CD14-positive monocyte (primary cell): ENCODE results near the gene BCR. TPM values are rescaled to one million over a fixed set of nuclear protein-coding genes. Genes with fewer than 3 reads are reported as not detected.

Experiments
- DNase-seq, 3 donors: peaks; one replicate each; pipeline ENCODE4 v3.0.0-alpha.2; 2011 to 2022
- H2AFZ ChIP-seq: 2 replicates; pipeline ENCODE4 v1.6.0; 2012; ENCODE audit warnings: mild to moderate bottlenecking, low read depth, low read length, inconsistent platforms; ENCODE audit not compliant: insufficient read depth, poor library complexity, severe bottlenecking
- H3K27ac ChIP-seq, 2 donors: 1 replicate in 1 of 2; 2 replicates in 1 of 2; pipeline ENCODE4 v1.5.1; 2012 to 2013; ENCODE audit warnings: low read length in 2 of 2, control low read depth in 1 of 2, inconsistent platforms in 1 of 2, low read depth in 1 of 2, mild to moderate bottlenecking in 1 of 2
- H3K27me3 ChIP-seq, 2 donors: one replicate each; pipeline versions ENCODE4 v1.6.0 to v1.6.1; 2011 to 2013; ENCODE audit warnings: low read length in 2 of 2; ENCODE audit not compliant: control insufficient read depth in 2 of 2, insufficient read depth in 2 of 2
- H3K36me3 ChIP-seq, 2 donors: replicated peaks in 1 of 2; 1 replicate in 1 of 2; 2 replicates in 1 of 2; pipeline versions ENCODE4 v1.5.1 to v1.6.1; 2012 to 2013; ENCODE audit warnings: low read length in 2 of 2, control low read depth in 1 of 2, inconsistent platforms in 1 of 2, mild to moderate bottlenecking in 1 of 2; ENCODE audit not compliant: insufficient read depth in 2 of 2, control insufficient read depth in 1 of 2
- H3K4me1 ChIP-seq, 2 donors: 1 replicate in 1 of 2; 2 replicates in 1 of 2; pipeline versions ENCODE4 v1.5.1 to v1.6.1; 2012 to 2013; ENCODE audit warnings: low read length in 2 of 2, control low read depth in 1 of 2, inconsistent platforms in 1 of 2, mild to moderate bottlenecking in 1 of 2, moderate library complexity in 1 of 2; ENCODE audit not compliant: insufficient read depth in 2 of 2, control insufficient read depth in 1 of 2
- H3K4me2 ChIP-seq: replicated peaks from 2 replicates; pipeline ENCODE3; 2012; ENCODE audit warnings: low read length, moderate library complexity, mild to moderate bottlenecking; ENCODE audit not compliant: poor library complexity, severe bottlenecking; ENCODE audit errors: extremely low read depth
- H3K4me3 ChIP-seq, 3 experiments: fragments of 200-600 bp in 1 of 3; sonication (generic) in 1 of 3; replicated peaks in 1 of 3; 1 replicate in 2 of 3; 2 replicates in 1 of 3; pipeline ENCODE4 v1.5.1; 2011 to 2013; ENCODE audit warnings: low read length in 3 of 3, mild to moderate bottlenecking in 3 of 3, control low read depth in 2 of 3, low read depth in 2 of 3, inconsistent platforms in 1 of 3, moderate library complexity in 1 of 3
- H3K79me2 ChIP-seq: 2 replicates; pipeline ENCODE4 v1.6.0; 2012; ENCODE audit warnings: mild to moderate bottlenecking, control low read depth, inconsistent platforms, low read length, moderate library complexity; ENCODE audit not compliant: insufficient read depth
- H3K9ac ChIP-seq: 2 replicates; pipeline ENCODE4 v1.6.0; 2017; ENCODE audit warnings: low read length, mild to moderate bottlenecking; ENCODE audit not compliant: insufficient read depth, poor library complexity, severe bottlenecking
- H3K9me3 ChIP-seq, 2 donors: replicated peaks in 1 of 2; 1 replicate in 1 of 2; 2 replicates in 1 of 2; pipeline versions ENCODE4 v1.5.1 to v1.6.1; 2012 to 2013; ENCODE audit warnings: low read length in 2 of 2, control low read depth in 1 of 2; ENCODE audit not compliant: control insufficient read depth in 1 of 2, insufficient read depth in 1 of 2
- H4K20me1 ChIP-seq: 2 replicates; pipeline ENCODE4 v1.6.0; 2012; ENCODE audit warnings: mild to moderate bottlenecking, low read length, control low read depth, moderate library complexity; ENCODE audit not compliant: insufficient read depth
- H3K27ac Mint-ChIP-seq, 7 donors: one replicate each; pipeline ENCODE4 v1.8.0; 2020; ENCODE audit warnings: mild to moderate bottlenecking in 7 of 7, mixed read lengths in 7 of 7, moderate library complexity in 6 of 7, inconsistent platforms in 2 of 7
- H3K27me3 Mint-ChIP-seq, 3 donors: one replicate each; pipeline ENCODE4 v1.8.0; 2021 to 2022; ENCODE audit warnings: low read depth in 3 of 3, mild to moderate bottlenecking in 3 of 3, mixed read lengths in 3 of 3, moderate library complexity in 3 of 3, inconsistent platforms in 1 of 3
- H3K36me3 Mint-ChIP-seq, 2 donors: one replicate each; pipeline ENCODE4 v1.8.0; 2020; ENCODE audit warnings: mixed read lengths in 2 of 2, inconsistent platforms in 1 of 2, mild to moderate bottlenecking in 1 of 2
- H3K4me1 Mint-ChIP-seq: one replicate; pipeline ENCODE4 v1.8.0; 2020; ENCODE audit warnings: mild to moderate bottlenecking, mixed read lengths
- H3K4me3 Mint-ChIP-seq, 2 donors: one replicate each; pipeline ENCODE4 v1.8.0; 2020; ENCODE audit warnings: mild to moderate bottlenecking in 2 of 2, mixed read lengths in 2 of 2, moderate library complexity in 1 of 2
- H3K9me3 Mint-ChIP-seq, 7 donors: one replicate each; pipeline ENCODE4 v1.8.0; 2020 to 2022; ENCODE audit warnings: mixed read lengths in 7 of 7, mild to moderate bottlenecking in 6 of 7, moderate library complexity in 6 of 7, inconsistent platforms in 2 of 7
- WGBS: methylation state at CpG from one replicate; pipeline ENCODE4 v1.1.5; 2013; ENCODE audit warnings: missing lambda C conversion rate; ENCODE audit not compliant: insufficient coverage; 5-methylcytosine and 5-hydroxymethylcytosine counted together
- intact Hi-C, 2 donors: fragments of 100-400 bp; cut with micrococcal nuclease; formaldehyde crosslinking; loops; one replicate each; pipeline versions ENCODE4 v1.15.0 to v1.15.1; 2023
- polyA plus RNA-seq, 3 donors: library from polyadenylated mRNA; depleted of rRNA in 1 of 3; unstranded in 2 of 3; stranded (reverse) in 1 of 3; fragments of 300-500 nt in 2 of 3; fragments of >200 nt in 1 of 3; fragmentation: Illumina TruSeq in 2 of 3; gene quantifications; 1 replicate in 2 of 3; 2 replicates in 1 of 3; pipeline ENCODE4 v1.2.3, GENCODE V29; 2012 to 2021
- TF ChIP-seq, protein P1 (sequence below): fragments of 200-600 bp; IDR thresholded peaks from one replicate; pipeline ENCODE4 v1.8.0; 2022; ENCODE audit warnings: antibody characterized with exemption, mild to moderate bottlenecking

Gene BCR
- polyA plus RNA-seq, 3 donors: 0.97 to 20.9 (median 0.97) TPM

DNA sequence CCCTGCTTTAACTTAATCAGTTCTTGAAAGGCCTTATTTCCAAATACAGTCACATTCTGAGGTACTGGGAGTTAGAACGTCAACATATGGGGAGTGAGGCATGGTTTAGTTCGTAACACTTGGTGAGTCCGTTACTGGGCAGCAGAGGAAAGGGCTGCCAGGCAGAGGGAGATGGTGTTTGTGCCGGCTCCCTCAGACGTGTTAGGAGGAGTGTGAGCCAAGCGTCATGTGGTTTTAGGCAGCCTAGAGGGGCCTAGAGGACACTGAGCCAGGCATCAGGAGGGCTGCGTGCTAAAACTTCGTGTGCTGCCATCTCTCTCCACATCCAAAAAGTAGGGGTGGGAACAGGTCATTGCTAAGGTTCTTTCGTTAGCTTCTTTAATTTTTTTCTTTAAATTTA, 10.2 kb downstream of the BCR start:
- H3K4me1 Mint-ChIP-seq: peaks cover 21% of the 10 kb centered on the region
- H3K36me3 ChIP-seq: peaks cover 12 to 41% of the 10 kb centered on the region in 2 donors

GRCh38 chr22:23192133-23192532, 11.8 kb downstream of the BCR start:
- Histone ChIP-seq H4K20me1 (peaks cover 56% of the 10 kb centered on the region), H3K79me2 (peaks cover 98% of the 10 kb centered on the region), H3K9ac (no peak overlapping the region), H3K9me3 (no peaks in the 10 kb centered on the region), H3K4me1 (no peaks in the 10 kb centered on the region), H2AFZ (no peak overlapping the region), H3K27ac (no peak overlapping the region), H3K4me2 (no peak overlapping the region), H3K27me3 (no peaks in the 10 kb centered on the region), H3K4me3 (no peak overlapping the region), H3K36me3 (peaks cover 12 to 52% of the 10 kb centered on the region in 2 donors)
- Mint-ChIP-seq H3K4me1 (peaks cover 14% of the 10 kb centered on the region), H3K36me3 (peaks cover 42 to 69% of the 10 kb centered on the region in 2 donors), H3K27me3 (peaks cover 0 to 2% (median 0%) of the 10 kb centered on the region in 3 donors), H3K4me3 (no peak overlapping the region), H3K27ac (no peak overlapping the region), H3K9me3 (no peaks in the 10 kb centered on the region)
- DNase-seq: no peak
- TF ChIP-seq, protein P1, sequence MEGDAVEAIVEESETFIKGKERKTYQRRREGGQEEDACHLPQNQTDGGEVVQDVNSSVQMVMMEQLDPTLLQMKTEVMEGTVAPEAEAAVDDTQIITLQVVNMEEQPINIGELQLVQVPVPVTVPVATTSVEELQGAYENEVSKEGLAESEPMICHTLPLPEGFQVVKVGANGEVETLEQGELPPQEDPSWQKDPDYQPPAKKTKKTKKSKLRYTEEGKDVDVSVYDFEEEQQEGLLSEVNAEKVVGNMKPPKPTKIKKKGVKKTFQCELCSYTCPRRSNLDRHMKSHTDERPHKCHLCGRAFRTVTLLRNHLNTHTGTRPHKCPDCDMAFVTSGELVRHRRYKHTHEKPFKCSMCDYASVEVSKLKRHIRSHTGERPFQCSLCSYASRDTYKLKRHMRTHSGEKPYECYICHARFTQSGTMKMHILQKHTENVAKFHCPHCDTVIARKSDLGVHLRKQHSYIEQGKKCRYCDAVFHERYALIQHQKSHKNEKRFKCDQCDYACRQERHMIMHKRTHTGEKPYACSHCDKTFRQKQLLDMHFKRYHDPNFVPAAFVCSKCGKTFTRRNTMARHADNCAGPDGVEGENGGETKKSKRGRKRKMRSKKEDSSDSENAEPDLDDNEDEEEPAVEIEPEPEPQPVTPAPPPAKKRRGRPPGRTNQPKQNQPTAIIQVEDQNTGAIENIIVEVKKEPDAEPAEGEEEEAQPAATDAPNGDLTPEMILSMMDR: no peak
- WGBS: 87% methylated on average over 4 of the region's 5 CpGs
- intact Hi-C loops: no loop called here

More for the DNA sequence above, 10.2 kb downstream of the BCR start:
- TF ChIP-seq, protein P1: no peak
- Mint-ChIP-seq H3K4me3 (no peak overlapping the region), H3K36me3 (peaks cover 40 to 60% of the 10 kb centered on the region in 2 donors), H3K27ac (peak overlapping the region in 3 of 7 donors; percentile 26 to 64 (median 45)), H3K9me3 (peaks cover 0 to 2% (median 0%) of the 10 kb centered on the region in 7 donors), H3K27me3 (peaks cover 0 to 2% (median 0%) of the 10 kb centered on the region in 3 donors)
- Histone ChIP-seq H3K4me2 (no peak overlapping the region), H3K4me1 (peaks cover 9 to 10% of the 10 kb centered on the region in 2 donors), H2AFZ (no peak overlapping the region), H3K27ac (no peak overlapping the region), H3K79me2 (peaks cover 99% of the 10 kb centered on the region), H4K20me1 (peaks cover 41% of the 10 kb centered on the region), H3K27me3 (no peaks in the 10 kb centered on the region), H3K4me3 (no peak overlapping the region), H3K9ac (no peak overlapping the region), H3K9me3 (no peaks in the 10 kb centered on the region)
- WGBS: 85% methylated on average over 3 of the region's 9 CpGs
- intact Hi-C loops: no loop called here
- no peak for DNase-seq
